ENCODE results near the gene NEMP2.
A peak's percentile ranks its signal among the peaks of the same experiment; 100 is the strongest.
"Not testable (repeated sequence)": the region's sequence is repeated elsewhere in the genome, so short reads cannot be mapped to it uniquely, and the experiment has no call there.

NEMP2 gene

DNA sequence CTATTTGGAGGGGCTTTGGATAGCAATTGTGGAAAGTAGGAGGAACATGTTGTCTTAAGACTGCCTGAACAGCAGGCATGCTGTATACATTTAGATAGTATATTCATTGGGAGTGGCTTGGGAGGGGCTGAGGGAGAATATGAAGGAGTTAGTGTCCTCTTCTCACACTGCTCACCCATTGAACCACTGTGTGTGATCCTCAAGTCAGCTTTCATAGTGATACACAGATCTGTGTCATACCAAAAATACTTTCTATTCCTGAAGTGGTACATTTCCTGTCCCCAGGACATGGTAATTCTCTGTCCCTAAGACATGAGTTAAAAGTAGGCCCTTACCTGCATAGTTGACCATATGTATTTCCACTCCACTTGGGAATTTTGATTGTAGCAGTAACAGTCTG lies 9.6 kb downstream of the NEMP2 start:
- no peak for DNase-seq

DNA sequence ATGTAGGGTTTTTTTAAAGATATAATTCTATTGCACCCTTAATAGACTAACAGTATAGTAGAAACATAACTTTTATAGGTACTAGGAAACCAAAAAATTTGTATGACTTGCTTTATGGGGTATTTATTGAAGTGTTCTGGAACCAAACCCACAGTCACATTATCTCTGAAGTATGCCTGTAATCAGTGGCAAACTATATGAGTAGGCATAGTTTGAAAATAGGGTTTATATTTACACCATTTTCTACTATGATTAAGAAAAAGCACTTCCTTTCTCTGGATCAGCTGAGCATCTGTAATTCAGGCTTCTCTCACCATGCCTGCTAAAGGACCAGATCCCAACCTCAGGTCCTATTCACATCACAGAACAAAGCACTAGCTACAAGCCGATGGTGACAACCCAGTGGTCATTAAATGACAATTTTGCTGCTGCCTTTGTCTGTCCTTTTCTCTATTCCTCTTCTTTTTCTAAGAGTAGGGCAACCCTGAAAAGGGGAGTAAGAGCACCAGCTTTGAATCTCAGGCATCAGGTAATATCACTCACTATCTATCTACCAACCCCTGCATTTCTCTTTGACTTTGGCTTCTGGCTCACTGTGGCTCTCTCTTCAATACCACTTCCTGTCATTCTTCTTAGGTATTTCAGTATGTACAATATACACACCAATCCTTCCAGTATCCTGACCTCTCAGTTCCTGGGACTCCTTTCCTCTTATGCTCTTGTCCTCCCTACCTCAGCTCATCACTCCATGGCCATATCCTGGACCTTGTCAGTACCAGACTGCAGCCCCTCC lies 14.4 kb downstream of the NEMP2 start:
- no peak for DNase-seq

- DNase-seq: no peak
These were observed 17.1 kb downstream of the NEMP2 start for GRCh38 chr2:190517468-190517867.

- no peak for DNase-seq
These were observed 18.8 kb downstream of the NEMP2 start for GRCh38 chr2:190515687-190516086.

DNA sequence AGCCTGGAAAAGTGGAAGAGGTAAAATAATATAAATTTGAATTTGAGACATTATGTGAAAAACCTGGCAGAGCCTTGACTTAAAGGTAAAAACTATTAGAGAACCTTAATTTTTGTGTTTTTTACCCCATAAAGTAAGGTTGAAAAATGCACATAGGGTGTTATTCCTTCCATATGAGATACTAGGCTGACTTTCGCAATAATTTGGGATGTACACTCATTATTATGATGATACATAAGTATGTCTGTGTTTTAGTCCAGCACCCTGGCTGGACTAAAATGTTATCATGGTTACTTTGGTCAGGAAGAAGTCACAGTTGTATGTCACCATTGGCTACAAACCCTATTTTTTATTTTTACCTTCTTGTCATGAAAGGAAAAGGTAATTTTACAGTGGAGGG lies 19.8 kb downstream of the NEMP2 start:
- no peak for DNase-seq

GRCh38 chr2:190513877-190514276 lies 20.6 kb downstream of the NEMP2 start:
- DNase-seq: no peak

GRCh38 chr2:190512539-190513095 lies 21.9 kb downstream of the NEMP2 start:
- no peak for DNase-seq

GRCh38 chr2:190511104-190511503 lies 23.4 kb downstream of the NEMP2 start:
- peak; percentile 24 for DNase-seq

DNA sequence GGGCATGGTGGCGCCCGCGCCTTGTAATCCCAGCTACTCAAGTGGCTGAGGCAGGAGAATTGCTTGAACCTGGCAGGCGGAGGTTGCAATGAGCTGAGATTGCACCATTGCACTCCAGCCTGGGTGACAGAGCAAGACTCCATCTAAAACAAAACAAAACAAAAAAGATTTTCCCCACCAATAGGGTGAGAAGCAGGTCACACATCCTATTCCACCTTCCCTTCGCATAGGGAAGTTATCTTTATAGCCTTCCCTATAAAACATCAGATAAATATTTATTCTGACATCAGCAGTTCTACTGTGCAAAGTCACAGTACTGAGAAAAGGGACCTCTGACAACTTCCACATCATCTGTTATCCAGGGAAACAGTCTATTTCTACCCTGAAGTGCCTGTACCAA lies 24.6 kb downstream of the NEMP2 start:
- not testable (repeated sequence) for DNase-seq

GRCh38 chr2:190507135-190507534 lies 27.4 kb downstream of the NEMP2 start:
- DNase-seq: peak; percentile 82

DNA sequence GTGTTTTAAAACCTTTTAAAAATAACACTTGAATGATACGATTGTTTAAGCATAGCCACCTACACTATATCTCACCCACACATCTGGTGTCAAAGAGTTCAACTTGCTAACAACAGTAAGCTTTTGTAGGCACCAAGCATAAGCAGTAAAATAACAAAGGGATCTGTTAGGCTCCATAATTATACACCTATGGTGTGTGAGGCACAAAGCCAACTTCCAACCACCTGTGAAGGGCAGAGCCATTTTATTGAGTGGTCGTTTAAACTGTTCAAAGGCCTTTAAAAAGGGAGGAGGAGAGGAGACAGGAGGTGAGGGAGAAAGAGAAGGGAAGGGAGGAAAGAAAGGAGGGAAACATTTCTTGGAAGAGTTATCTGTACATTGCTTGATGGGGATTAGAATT lies 27.9 kb downstream of the NEMP2 start:
- DNase-seq: peak; percentile 85

DNA sequence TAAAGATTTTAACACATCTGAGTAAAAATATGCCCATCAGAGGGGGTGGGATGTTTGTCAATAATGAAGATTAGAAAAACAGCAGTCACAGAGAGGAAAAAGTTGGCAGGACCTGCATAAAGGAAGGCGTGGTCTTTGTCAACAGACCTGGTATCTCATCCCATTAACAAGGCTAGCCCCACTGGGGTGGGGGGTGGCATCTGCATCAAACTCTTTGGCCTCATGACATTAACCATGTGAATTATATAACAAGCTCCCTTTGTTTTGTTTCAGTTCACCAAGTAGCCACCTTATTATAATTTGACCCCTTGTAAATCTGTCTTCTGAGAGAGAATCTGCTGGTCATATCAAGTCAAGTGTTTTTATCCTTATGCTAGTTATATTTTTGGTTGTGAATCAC lies 28.8 kb downstream of the NEMP2 start:
- DNase-seq: no peak

DNA sequence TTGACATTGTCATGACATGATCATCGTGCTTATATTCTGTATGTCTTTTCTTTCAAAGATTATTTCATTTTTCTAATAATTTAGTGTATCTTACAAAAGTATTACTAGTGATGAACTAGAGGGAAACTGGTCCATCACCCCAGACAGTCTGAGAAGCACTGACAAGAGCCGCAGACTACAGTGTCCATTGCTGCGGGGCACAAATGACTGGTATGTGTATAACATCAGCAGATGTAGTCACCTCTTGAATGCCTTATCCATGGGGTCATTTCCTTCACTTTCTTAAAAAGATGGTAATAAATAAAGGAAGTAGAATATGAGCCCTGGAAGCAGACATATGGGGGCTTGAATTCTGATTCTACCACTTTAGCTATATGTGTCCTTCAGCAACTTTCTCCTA lies 29.6 kb downstream of the NEMP2 start:
- no peak for DNase-seq

GRCh38 chr2:190503088-190503487 lies 31.4 kb downstream of the NEMP2 start:
- DNase-seq: no peak

GRCh38 chr2:190501702-190502407 lies 32.7 kb downstream of the NEMP2 start:
- DNase-seq: no peak

DNA sequence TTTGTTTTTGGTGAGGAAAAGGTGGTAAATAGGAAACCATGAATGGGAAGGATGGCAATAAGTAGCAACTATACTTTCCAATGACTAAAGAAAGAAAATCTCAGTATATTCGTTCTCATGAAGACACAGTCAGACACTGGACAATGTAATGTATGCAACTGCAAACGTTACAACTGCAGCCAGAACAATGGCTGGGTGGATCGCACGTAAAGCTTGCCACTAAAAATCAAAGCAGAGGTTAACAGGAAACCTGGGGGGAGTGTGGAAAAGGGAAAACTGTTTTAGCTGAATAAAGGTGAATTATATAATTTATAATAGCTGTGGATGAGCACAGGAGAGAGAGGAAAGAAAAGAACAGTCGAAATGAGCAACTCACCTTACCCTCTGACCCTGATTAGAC lies 33.3 kb downstream of the NEMP2 start:
- DNase-seq: no peak

GRCh38 chr2:190500054-190500502 lies 34.4 kb downstream of the NEMP2 start:
- DNase-seq: no peak

DNA sequence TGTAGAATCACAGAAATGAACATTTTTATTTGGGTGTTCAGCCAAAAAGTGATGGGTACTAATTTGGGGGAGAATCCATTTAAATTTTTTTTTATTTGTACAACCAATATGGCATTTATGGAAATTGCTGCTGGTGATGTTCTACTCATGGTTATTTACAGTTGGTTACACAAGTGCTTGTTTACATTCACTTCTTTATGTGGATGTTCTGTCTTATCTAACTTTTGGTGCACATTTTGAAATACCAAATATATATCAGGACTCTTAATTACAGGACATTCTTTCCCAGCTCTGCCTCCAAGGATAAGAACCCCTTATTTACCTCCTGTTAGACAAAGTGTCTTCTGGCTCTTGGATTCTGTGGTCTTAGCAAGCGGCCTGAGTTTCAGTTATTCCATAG lies 35.2 kb downstream of the NEMP2 start:
- no peak for DNase-seq

- DNase-seq: no peak
These were observed 37.1 kb downstream of the NEMP2 start for GRCh38 chr2:190497428-190497827.

DNA sequence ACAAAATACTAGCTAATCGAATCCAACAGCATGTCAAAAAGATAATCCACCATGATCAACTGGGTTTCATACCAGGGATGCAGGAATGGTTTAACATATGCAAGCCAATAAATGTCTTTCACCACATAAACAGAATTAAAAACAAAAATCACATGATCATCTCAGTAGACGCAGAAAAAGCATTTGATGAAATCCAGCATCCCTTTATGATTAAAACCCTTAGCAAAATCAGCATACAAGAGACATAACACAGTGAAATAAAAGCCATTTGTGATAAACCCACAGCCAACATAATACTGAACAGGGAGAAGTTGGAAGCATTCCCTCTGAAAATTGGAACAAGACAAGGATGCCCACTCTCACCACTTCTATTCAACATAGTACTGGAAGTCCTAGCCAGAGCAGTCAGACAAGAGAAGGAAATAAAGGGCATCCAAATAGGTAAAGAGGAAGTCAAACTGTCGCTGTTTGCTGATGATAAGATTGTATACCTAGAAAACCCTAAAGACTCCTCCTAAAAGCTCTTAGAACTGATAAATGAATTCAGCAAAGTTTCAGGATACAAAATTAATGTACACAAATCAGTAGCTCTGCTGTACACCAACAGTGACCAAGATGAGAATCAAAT lies 39.8 kb downstream of the NEMP2 start:
- not testable (repeated sequence) for DNase-seq

DNA sequence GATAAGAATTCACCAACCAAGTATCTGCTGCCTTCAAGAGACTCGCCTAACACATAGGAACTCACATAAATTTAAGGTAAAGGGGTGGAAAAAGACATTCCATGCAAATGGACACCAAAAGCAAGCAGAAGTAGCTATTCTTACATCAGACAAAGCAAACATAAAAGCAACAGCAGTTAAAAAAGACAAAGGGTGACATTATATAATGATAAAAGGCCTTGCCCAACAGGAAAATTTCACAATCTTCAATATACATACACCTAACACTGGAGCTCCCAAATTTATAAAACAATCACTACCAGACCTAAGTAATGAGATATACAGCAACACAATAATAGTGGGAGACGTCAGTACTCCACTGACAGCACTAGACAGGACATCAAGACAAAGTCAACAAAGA lies 41.4 kb downstream of the NEMP2 start:
- no peak for DNase-seq

DNA sequence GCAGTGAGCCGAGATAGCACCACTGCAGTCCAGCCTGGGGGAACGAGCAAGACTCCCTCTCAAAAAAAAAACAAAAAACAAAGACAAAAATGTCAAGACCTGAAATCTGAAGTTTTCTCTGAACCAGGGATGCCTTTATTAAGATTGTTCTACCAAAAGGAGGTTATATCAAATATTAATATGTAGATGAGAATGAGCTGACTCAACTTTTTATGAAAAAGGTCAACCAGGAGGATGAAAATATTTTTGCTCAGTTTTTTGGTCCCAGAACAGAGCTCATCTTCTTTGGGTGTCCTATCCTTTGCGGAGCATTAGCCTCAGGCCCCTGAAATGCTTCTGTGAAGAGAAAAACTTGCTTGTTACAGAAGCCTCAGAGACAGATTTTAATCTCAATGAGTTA lies 44.0 kb downstream of the NEMP2 start:
- DNase-seq: no peak

GRCh38 chr2:190489475-190489874 lies 45.0 kb downstream of the NEMP2 start:
- DNase-seq: no peak
